Measurements from ENCODE around the gene HIRIP3. TPM values are rescaled to one million over a fixed set of nuclear protein-coding genes. Genes with fewer than 3 reads are reported as not detected.

HIRIP3 gene
- total RNA-seq, 1 donor from 2014 or later = 43.0 TPM

GRCh38 chr16:29961479-29962343, 33.7 kb downstream of the HIRIP3 start, which contains the start of gene TMEM219:
Gene TMEM219, plus strand, starts transcription at chr16:29962079. Its CDS starts 1,065 bp downstream, at chr16:29963144.
- intact Hi-C loops (cut with micrococcal nuclease) = loop anchor here (1.0 to 5.0 kb wide), 3 partner anchors 12 to 144 kb away; partner anchors contain the start of genes KCTD13, PAGR1 and TAOK2

- intact Hi-C loops (cut with micrococcal nuclease) = loop anchor here (5.0 kb wide), 2 partner anchors 34 to 144 kb away; partner anchors contain the start of genes KCTD13 and PAGR1
These were observed 34.3 kb downstream of the HIRIP3 start for GRCh38 chr16:29961127-29961478.

DNA sequence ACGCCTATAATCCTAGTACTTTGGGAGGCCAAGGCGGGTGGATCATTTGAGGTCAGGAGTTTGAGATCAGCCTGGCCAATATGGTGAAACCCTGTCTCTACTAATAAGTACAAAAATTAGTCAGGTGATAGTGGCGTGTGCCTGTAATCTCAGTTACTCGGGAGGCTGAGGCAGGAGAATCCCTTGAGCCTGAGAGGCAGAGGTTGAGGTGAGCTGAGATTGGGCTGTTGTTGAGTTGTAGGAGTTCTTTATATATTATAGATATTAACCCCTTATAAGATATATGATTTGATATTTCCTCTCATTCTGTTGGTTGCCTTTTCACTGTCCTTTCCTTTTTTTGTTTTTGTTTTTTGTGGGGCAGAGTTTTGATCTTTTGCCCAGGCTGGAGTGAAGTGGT, 35.6 kb downstream of the HIRIP3 start:
- intact Hi-C loops (cut with micrococcal nuclease) = loop anchor here (5.0 kb wide), 2 partner anchors 33 to 143 kb away; partner anchors contain the start of genes KCTD13 and PAGR1

GRCh38 chr16:29959293-29959692, 36.1 kb downstream of the HIRIP3 start:
- intact Hi-C loops (cut with micrococcal nuclease) = no loop called here

GRCh38 chr16:29958756-29959155, 36.7 kb downstream of the HIRIP3 start:
- intact Hi-C loops (cut with micrococcal nuclease) = no loop called here

- intact Hi-C loops (cut with micrococcal nuclease) = no loop called here
These were observed 43.6 kb downstream of the HIRIP3 start for GRCh38 chr16:29951625-29952365.

- intact Hi-C loops (cut with micrococcal nuclease) = no loop called here
These were observed 44.5 kb downstream of the HIRIP3 start for GRCh38 chr16:29950806-29951461.

DNA sequence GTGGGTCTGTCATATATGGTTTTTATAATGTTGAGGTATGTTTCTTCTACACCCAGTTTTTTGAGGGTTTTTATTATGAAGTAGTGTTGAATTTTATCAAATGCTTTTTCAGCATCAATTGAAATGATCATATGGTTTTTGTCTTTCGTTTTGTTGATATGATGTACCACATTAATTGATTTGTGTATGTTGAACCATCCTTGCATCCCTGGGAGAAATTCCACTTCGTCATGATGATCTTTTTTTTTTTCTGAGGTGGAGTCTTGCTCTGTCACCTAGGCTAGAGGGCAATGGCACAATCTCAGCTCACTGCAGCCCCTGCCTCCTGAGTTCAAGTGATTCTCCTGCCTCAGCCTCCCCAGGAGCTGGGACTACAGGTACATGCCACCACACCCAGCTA, 47.5 kb downstream of the HIRIP3 start:
- intact Hi-C loops (cut with micrococcal nuclease) = no loop called here

GRCh38 chr16:29943846-29944799, 51.3 kb downstream of the HIRIP3 start:
- intact Hi-C loops (cut with micrococcal nuclease) = no loop called here

Other genes starting within 250 kb of the HIRIP3 start
- 64.9 and 65.4 TPM in 2 replicates for gene C16orf54, start 249.6 kb downstream of the HIRIP3 start, total RNA-seq
- gene ZG16, start 217.4 kb downstream of the HIRIP3 start, total RNA-seq = not detected in 2 replicates
- gene KIF22, start 204.9 kb downstream of the HIRIP3 start, total RNA-seq = 168 and 169 TPM in 2 replicates
- gene MAZ, start 189.1 kb downstream of the HIRIP3 start, total RNA-seq = 462 and 468 TPM in 2 replicates
- 0.95 and 1.1 TPM in 2 replicates for gene PRRT2, start 183.4 kb downstream of the HIRIP3 start, total RNA-seq
- 29.6 and 32.4 TPM in 2 replicates for gene PAGR1, start 179.5 kb downstream of the HIRIP3 start, total RNA-seq
- 159 and 160 TPM in 2 replicates for gene MVP, start 175.2 kb downstream of the HIRIP3 start, total RNA-seq
- 60.2 and 61.4 TPM in 2 replicates for gene CDIPT, start 132.4 kb downstream of the HIRIP3 start, total RNA-seq
- not detected in 2 replicates for gene SEZ6L2, start 96.1 kb downstream of the HIRIP3 start, total RNA-seq
- gene ASPHD1, start 95.1 kb downstream of the HIRIP3 start, total RNA-seq = 0.16 TPM in 1 of 2 replicates, not detected in the other
- 34.0 and 36.1 TPM in 2 replicates for gene KCTD13, start 69.4 kb downstream of the HIRIP3 start, total RNA-seq
- 55.9 and 56.1 TPM in 2 replicates for gene TMEM219, start 33.5 kb downstream of the HIRIP3 start, total RNA-seq
- 44.2 and 45.3 TPM in 2 replicates for gene TAOK2, start 21.7 kb downstream of the HIRIP3 start, total RNA-seq
- gene INO80E, start 624 bp upstream of the HIRIP3 start, total RNA-seq = 103 and 106 TPM in 2 replicates
- gene DOC2A, start 15.4 kb upstream of the HIRIP3 start, total RNA-seq = 0.25 TPM in 1 of 2 replicates, not detected in the other
- not detected in 2 replicates for gene C16orf92, start 27.6 kb upstream of the HIRIP3 start, total RNA-seq
- gene TLCD3B, start 35.7 kb upstream of the HIRIP3 start, total RNA-seq = 2.7 and 3.6 TPM in 2 replicates
- gene ALDOA, start 70.1 kb upstream of the HIRIP3 start, total RNA-seq = 1,452 and 1,473 TPM in 2 replicates
- gene PPP4C, start 80.4 kb upstream of the HIRIP3 start, total RNA-seq = 140 and 145 TPM in 2 replicates
- gene TBX6, start 96.3 kb upstream of the HIRIP3 start, total RNA-seq = 0.89 and 1.0 TPM in 2 replicates
- gene YPEL3, start 100.6 kb upstream of the HIRIP3 start, total RNA-seq = 30.6 and 32.8 TPM in 2 replicates
- 7.7 and 8.7 TPM in 2 replicates for gene GDPD3, start 117.9 kb upstream of the HIRIP3 start, total RNA-seq
- 52.8 and 61.6 TPM in 2 replicates for gene MAPK3, start 127.6 kb upstream of the HIRIP3 start, total RNA-seq
- 1,841 and 1,902 TPM in 2 replicates for gene CORO1A, start 188.0 kb upstream of the HIRIP3 start, total RNA-seq
- 168 and 178 TPM in 2 replicates for gene BOLA2B, start 198.0 kb upstream of the HIRIP3 start, total RNA-seq
- 65.6 and 102 TPM in 2 replicates for gene SLX1A, start 198.3 kb upstream of the HIRIP3 start, total RNA-seq
- 29.5 and 37.5 TPM in 2 replicates for gene SULT1A3, start 203.6 kb upstream of the HIRIP3 start, total RNA-seq

All from T-helper 2 cell treated with Interferon-gamma antibody and Interleukin-4, amounts not matched to agents 100 ng/mL and 5 ng/mL, for 36 hours (primary cell).